Motor neuron (in vitro differentiated cells): Measurements from ENCODE around the gene CD37. TPM values are rescaled to one million over a fixed set of nuclear protein-coding genes. Genes with fewer than 3 reads are reported as not detected.
A peak's percentile ranks its signal among the peaks of the same experiment; 100 is the strongest.
"Not testable (repeated sequence)": the region's sequence is repeated elsewhere in the genome, so short reads cannot be mapped to it uniquely, and the experiment has no call there.

Experiments used
- ATAC-seq, 8 experiments: fragments of 200-7000 bp; cut with Tn5 transposase; replicated peaks in 6 of 8; 2 replicates each; pipeline ENCODE4 v1.8.0; 2021; ENCODE audit warnings: mild to moderate bottlenecking in 8 of 8, moderate library complexity in 8 of 8
- H3K27ac ChIP-seq, 2 donors: fragments of 250-450 bp; sonication (Bioruptor Pico); 2 replicates each; pipeline ENCODE4 v1.9.0; 2021; ENCODE audit warnings: antibody characterized with exemption in 2 of 2, mild to moderate bottlenecking in 2 of 2, moderate library complexity in 1 of 2
- H3K4me1 ChIP-seq, 2 donors: fragments of 250-450 bp; sonication (Bioruptor Pico); replicated peaks in 1 of 2; 2 replicates each; pipeline ENCODE4 v1.6.1; 2021; ENCODE audit warnings: antibody characterized with exemption in 2 of 2, mild to moderate bottlenecking in 2 of 2, moderate library complexity in 1 of 2
- H3K4me3 ChIP-seq, 5 donors: fragments of 250-450 bp; sonication (Bioruptor Pico); 2 replicates each; pipeline ENCODE4 v1.9.0; 2021; ENCODE audit warnings: antibody characterized with exemption in 5 of 5, mild to moderate bottlenecking in 5 of 5, moderate library complexity in 4 of 5
- WGBS, 10 experiments: fragments of 450-650 bp; shearing (Covaris generic); methylation state at CpG; one replicate each; pipeline ENCODE4 v1.0.0; 2022; 5-methylcytosine and 5-hydroxymethylcytosine counted together
- in situ Hi-C, 9 experiments: fragments of 400-800 bp; cut with MboI; loops; one replicate each; pipeline ENCODE4 v1.15.0; 2021; ENCODE audit warnings: low sequenced_read_pairs in 9 of 9, low pct_unique_long_range_greater_than_20kb in 2 of 9; ENCODE audit not compliant: unreplicated experiment in 9 of 9
- total RNA-seq, 8 experiments: library from RNA; unstranded; fragments of 300-600 nt; gene quantifications; 2 replicates each; pipeline versions ENCODE4 v1.2.3 to v1.2.4, GENCODE V29; 2022

Gene CD37
- total RNA-seq, 8 experiments from 2014 or later = 2.8 to 40.2 (median 11.4) TPM

DNA sequence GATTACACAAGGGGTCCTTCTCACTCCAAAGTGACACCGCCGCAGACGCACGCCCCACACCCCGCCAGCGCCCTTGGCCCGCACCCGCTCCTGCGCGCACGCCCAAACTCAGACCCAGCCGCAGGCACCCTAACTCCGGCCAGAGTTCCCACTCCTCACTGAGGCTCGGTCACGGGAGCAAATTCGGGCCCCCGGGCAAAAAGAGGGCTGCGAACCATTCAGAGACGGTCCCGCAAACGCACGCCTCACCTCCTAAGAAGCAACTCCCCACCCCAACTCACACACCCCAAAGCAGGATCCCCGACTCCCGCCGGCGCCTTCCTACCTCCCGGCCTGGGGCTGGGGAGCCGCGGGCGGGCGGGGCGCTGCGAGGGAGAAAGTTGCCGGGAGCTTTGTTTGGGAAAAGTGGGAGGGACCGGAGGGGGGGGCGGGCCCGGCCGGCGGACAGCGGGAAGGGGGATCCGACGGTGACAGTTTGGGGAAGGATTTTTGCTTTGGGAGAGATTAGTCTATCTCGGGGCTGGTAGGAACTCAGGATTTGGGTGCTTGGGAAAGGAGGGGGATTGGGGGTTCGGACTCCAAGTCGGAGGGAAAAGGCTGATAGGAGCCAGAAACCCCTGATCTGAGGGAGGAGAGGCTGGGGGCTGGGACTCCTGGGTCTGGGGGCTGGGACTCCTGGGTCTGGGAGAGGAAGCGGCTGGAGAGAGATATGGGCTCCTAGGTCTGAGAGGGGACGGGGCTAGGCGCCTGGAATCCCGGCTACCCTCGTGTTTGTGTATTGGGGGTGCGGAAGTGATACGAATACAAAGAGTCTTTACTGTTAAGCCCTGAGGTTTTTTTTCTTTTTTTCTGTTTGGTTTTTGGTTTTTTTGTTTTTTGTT is 27.1 kb downstream of the CD37 start, which contains the start of gene TEAD2:
Gene TEAD2, minus strand, starts transcription at position 369 of the 881 bp plus-strand sequence. CDS start 2,341 bp downstream, outside the sequence.
- peak within 1 kb of the TSS; percentile 63 to 77 for H3K27ac ChIP-seq
- H3K4me3 ChIP-seq = peak within 1 kb of the TSS; percentile 26 to 62 (median 49)
- ATAC-seq = peak in 7 of 8 experiments; percentile 9 to 30 (median 11)
- WGBS, 10 experiments = 0 to 16% (median 7%) methylated on average over 4 to 9 of the region's 52 CpGs; no CpG with 5 or more reads in 6 of the 10 experiments
- peaks cover 0 to 5% of the 10 kb centered on the region in 2 donors for H3K4me1 ChIP-seq
- in situ Hi-C loops = no loop called here

GRCh38 chr19:49362929-49363267 is 27.7 kb downstream of the CD37 start:
- peak; percentile 1 to 7 (median 2) for ATAC-seq
- H3K27ac ChIP-seq = no peak overlapping the region
- 0 to 20% (median 2%) methylated on average over 1 to 11 of the region's 14 CpGs for WGBS, 10 experiments
- peak overlapping the region; percentile 2 to 62 (median 49) for H3K4me3 ChIP-seq
- H3K4me1 ChIP-seq = peaks cover 0 to 5% of the 10 kb centered on the region in 2 donors
- in situ Hi-C loops = no loop called here

- WGBS, 10 experiments = 0 to 9% (median 4%) methylated on average over 5 to 20 of the region's 46 CpGs; no CpG with 5 or more reads in 2 of the 10 experiments
- peak within 1 kb of the TSS; percentile 18 to 62 (median 49) for H3K4me3 ChIP-seq
- H3K4me1 ChIP-seq = peaks cover 0 to 5% of the 10 kb centered on the region in 2 donors
- no peak within 1 kb of the TSS for H3K27ac ChIP-seq
- in situ Hi-C loops = no loop called here
- ATAC-seq = peak; percentile 76 to 89 (median 86)
These were observed 28.3 kb downstream of the CD37 start, which contains the start of gene DKKL1 for GRCh38 chr19:49363268-49364082. TSS of gene DKKL1 (plus strand) at chr19:49363877. CDS start at chr19:49363999, 122 bp downstream.

- Histone ChIP-seq H3K4me1 (peaks cover 0 to 5% of the 10 kb centered on the region in 2 donors), H3K4me3 (peak overlapping the region; percentile 18 to 62 (median 49)), H3K27ac (no peak overlapping the region)
- ATAC-seq = no peak
- WGBS, 10 experiments = 20 to 81% (median 58%) methylated on average over 1 to 8 of the region's 27 CpGs; no CpG with 5 or more reads in 5 of the 10 experiments
- in situ Hi-C loops = no loop called here
These were observed 29.0 kb downstream of the CD37 start for GRCh38 chr19:49364083-49364737.

GRCh38 chr19:49366110-49366509 is 30.9 kb downstream of the CD37 start:
- Histone ChIP-seq H3K4me1 (peaks cover 0 to 5% of the 10 kb centered on the region in 2 donors), H3K4me3 (no peak overlapping the region), H3K27ac (no peak overlapping the region)
- no peak for ATAC-seq
- in situ Hi-C loops = no loop called here

GRCh38 chr19:49368711-49369358 is 33.6 kb downstream of the CD37 start:
- Histone ChIP-seq H3K27ac (no peak overlapping the region), H3K4me3 (no peak overlapping the region), H3K4me1 (peaks cover 0 to 5% of the 10 kb centered on the region in 2 donors)
- 63 to 93% (median 86%) methylated on average over 1 to 5 of the region's 5 CpGs; no CpG with 5 or more reads in 1 of the 10 experiments for WGBS, 10 experiments
- in situ Hi-C loops = no loop called here
- ATAC-seq = no peak

DNA sequence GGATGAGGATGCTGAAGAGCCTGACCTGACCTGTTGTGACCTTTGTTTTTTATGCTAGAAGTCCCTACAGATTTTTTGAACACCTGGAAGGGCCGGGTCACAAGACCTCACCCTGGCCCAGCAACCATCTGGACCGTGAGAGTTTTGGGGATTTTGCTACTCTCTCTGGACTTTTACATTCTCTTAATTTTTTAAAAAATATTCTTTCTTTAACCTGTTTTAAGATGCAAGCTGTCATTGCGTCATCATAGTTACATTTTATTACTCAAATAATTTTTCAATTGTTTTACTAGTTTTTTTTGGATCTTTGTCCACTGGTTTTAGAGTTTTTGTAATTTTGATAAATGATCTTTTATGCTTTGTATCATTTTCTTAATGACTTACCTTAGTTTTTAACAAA is 36.0 kb downstream of the CD37 start:
- in situ Hi-C loops = no loop called here
- Histone ChIP-seq H3K4me3 (no peak overlapping the region), H3K27ac (no peak overlapping the region), H3K4me1 (no peaks in the 10 kb centered on the region)
- no peak for ATAC-seq
- 35 to 100% (median 74%) methylated on average over 1 to 3 of the region's 3 CpGs; no CpG with 5 or more reads in 1 of the 10 experiments for WGBS, 10 experiments

- 0 to 100% (median 80%) methylated on average over 1 to 2 of the region's 3 CpGs; no CpG with 5 or more reads in 2 of the 10 experiments for WGBS, 10 experiments
- in situ Hi-C loops, H3K4me3 ChIP-seq, H3K27ac ChIP-seq, H3K4me1 ChIP-seq, ATAC-seq: not testable (repeated sequence)
These were observed 38.0 kb downstream of the CD37 start for GRCh38 chr19:49373174-49373573.

DNA sequence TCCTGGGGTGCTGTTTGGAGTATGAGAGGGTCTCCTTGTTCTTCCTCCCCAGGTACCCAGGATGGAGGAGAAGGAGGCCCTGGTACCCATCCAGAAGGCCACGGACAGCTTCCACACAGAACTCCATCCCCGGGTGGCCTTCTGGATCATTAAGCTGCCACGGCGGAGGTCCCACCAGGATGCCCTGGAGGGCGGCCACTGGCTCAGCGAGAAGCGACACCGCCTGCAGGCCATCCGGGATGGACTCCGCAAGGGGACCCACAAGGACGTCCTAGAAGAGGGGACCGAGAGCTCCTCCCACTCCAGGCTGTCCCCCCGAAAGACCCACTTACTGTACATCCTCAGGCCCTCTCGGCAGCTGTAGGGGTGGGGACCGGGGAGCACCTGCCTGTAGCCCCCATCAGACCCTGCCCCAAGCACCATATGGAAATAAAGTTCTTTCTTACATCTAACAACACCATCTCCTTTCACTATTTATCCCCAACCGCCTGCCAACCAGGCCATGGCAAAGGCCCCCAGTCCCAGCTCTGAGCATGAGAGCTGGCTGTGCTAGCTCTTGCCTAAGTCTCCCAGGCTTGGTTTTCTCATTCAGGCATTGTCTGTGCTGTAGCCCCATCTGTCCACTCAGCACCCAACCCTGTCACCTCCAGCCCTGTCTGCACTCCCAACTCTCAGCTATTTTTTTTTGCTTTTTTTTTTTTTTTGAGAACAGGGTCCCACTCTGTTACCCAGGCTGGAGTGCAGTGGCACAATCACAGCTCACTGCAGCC is 39.6 kb downstream of the CD37 start:
- ATAC-seq = no peak
- 69 to 96% (median 83%) methylated on average over 1 to 13 of the region's 16 CpGs; no CpG with 5 or more reads in 5 of the 10 experiments for WGBS, 10 experiments
- H3K27ac ChIP-seq = no peak overlapping the region
- H3K4me1 ChIP-seq = no peaks in the 10 kb centered on the region
- H3K4me3 ChIP-seq = no peak overlapping the region
- in situ Hi-C loops = loop anchor here in 1 of 9 experiments (25.0 kb wide), 1 partner anchor 162 kb away; the partner anchor contains the start of gene RCN3

DNA sequence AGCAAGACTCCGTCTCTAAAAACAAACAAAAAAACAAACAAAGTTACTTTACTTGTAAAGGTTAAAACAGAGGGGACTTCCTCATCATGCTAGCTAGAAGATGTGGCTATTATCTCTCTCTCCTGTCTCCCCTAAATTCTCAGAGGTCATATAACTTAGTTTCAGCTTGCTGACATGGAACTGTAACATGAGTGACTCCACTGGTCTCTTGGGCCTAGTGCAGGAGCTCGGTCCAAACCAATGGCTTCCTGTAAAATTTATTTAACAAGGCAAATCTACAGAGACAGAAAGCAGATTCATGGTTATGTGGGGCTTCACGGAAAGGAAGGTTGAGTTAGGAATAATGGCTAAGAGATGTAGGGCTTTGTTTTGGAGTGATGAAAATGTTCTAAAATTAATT is 43.3 kb downstream of the CD37 start:
- in situ Hi-C loops = loop anchor here in 1 of 9 experiments (25.0 kb wide), 1 partner anchor 159 kb away; the partner anchor contains the start of gene RCN3
- ATAC-seq = no peak
- 0 to 100% (median 78%) methylated on average over 1 to 3 of the region's 3 CpGs; no CpG with 5 or more reads in 3 of the 10 experiments for WGBS, 10 experiments
- no peaks in the 10 kb centered on the region for H3K4me1 ChIP-seq
- no peak overlapping the region for H3K4me3 ChIP-seq
- no peak overlapping the region for H3K27ac ChIP-seq

GRCh38 chr19:49380391-49380790 is 45.2 kb downstream of the CD37 start:
- in situ Hi-C loops = loop anchor here in 1 of 9 experiments (25.0 kb wide), 1 partner anchor 157 kb away; the partner anchor contains the start of gene RCN3

More at GRCh38 chr19:49380391-49380790, 45.2 kb downstream of the CD37 start:
- H3K4me1 ChIP-seq = no peaks in the 10 kb centered on the region
- 14 to 100% (median 76%) methylated on average over 1 to 3 of the region's 3 CpGs for WGBS, 10 experiments
- no peak for ATAC-seq
- H3K4me3 ChIP-seq = no peak overlapping the region
- H3K27ac ChIP-seq = no peak overlapping the region
